Osteocyte (in vitro differentiated cells): Measurements from ENCODE around the gene NOP14. TPM values are rescaled to one million over a fixed set of nuclear protein-coding genes. Genes with fewer than 3 reads are reported as not detected.

Experiments
- DNase-seq: peaks from one replicate; pipeline ENCODE4 v3.0.0; 2021; ENCODE audit warnings: mixed read lengths; ENCODE audit not compliant: unreplicated experiment; ENCODE audit errors: extremely low spot score
- H3K27ac Mint-ChIP-seq: one replicate; pipeline ENCODE4 v1.8.0; 2021; ENCODE audit warnings: mild to moderate bottlenecking, mixed read lengths; ENCODE audit not compliant: unreplicated experiment
- H3K27me3 Mint-ChIP-seq: one replicate; pipeline ENCODE4 v1.8.0; 2021; ENCODE audit warnings: mixed read lengths; ENCODE audit not compliant: unreplicated experiment
- H3K36me3 Mint-ChIP-seq: one replicate; pipeline ENCODE4 v1.8.0; 2021; ENCODE audit warnings: mixed read lengths; ENCODE audit not compliant: unreplicated experiment
- H3K4me1 Mint-ChIP-seq: one replicate; pipeline ENCODE4 v1.8.0; 2021; ENCODE audit warnings: mixed read lengths; ENCODE audit not compliant: unreplicated experiment
- H3K4me3 Mint-ChIP-seq: one replicate; pipeline ENCODE4 v1.8.0; 2021; ENCODE audit warnings: mild to moderate bottlenecking, moderate library complexity, mixed read lengths; ENCODE audit not compliant: unreplicated experiment
- H3K9me3 Mint-ChIP-seq: one replicate; pipeline ENCODE4 v1.8.0; 2021; ENCODE audit warnings: mixed read lengths; ENCODE audit not compliant: unreplicated experiment
- total RNA-seq: library from RNA; stranded (reverse); gene quantifications from 2 replicates; pipeline ENCODE4 v1.2.1, GENCODE V29; 2021
- TF ChIP-seq, protein P1 (sequence below): fragments of 200-600 bp; sonication (generic); IDR thresholded peaks from 2 replicates; pipeline ENCODE4 v1.5.0; 2021; ENCODE audit warnings: antibody characterized with exemption, mild to moderate bottlenecking, moderate library complexity

NOP14 gene
- total RNA-seq, 1 donor from 2014 or later = 29.6 TPM

DNA sequence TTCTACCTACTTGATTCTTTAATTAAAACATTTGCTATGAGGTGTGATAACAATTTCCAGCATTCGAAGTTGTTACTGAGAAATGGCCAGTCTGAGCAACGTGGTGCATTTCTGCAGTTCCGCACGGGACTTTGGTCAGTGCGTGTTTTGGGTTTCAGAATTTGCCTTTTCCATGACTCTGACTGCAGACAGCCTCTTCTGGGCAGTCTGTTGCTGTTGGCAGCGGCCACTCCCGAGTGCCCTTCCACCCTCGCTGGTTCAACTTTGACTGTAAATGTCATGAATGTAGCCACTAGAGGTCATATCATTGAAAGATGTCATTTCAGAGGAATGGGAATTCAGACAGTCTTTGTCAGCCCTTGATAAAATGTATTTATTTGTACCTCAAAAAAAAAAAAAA, 53.6 kb downstream of the NOP14 start:
- Mint-ChIP-seq H3K27me3 (no peaks in the 10 kb centered on the region), H3K9me3 (no peaks in the 10 kb centered on the region), H3K27ac (no peak overlapping the region), H3K36me3 (peaks cover 50% of the 10 kb centered on the region), H3K4me1 (no peaks in the 10 kb centered on the region), H3K4me3 (no peak overlapping the region)
- TF ChIP-seq, protein P1, sequence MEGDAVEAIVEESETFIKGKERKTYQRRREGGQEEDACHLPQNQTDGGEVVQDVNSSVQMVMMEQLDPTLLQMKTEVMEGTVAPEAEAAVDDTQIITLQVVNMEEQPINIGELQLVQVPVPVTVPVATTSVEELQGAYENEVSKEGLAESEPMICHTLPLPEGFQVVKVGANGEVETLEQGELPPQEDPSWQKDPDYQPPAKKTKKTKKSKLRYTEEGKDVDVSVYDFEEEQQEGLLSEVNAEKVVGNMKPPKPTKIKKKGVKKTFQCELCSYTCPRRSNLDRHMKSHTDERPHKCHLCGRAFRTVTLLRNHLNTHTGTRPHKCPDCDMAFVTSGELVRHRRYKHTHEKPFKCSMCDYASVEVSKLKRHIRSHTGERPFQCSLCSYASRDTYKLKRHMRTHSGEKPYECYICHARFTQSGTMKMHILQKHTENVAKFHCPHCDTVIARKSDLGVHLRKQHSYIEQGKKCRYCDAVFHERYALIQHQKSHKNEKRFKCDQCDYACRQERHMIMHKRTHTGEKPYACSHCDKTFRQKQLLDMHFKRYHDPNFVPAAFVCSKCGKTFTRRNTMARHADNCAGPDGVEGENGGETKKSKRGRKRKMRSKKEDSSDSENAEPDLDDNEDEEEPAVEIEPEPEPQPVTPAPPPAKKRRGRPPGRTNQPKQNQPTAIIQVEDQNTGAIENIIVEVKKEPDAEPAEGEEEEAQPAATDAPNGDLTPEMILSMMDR = no peak
- DNase-seq = no peak

DNA sequence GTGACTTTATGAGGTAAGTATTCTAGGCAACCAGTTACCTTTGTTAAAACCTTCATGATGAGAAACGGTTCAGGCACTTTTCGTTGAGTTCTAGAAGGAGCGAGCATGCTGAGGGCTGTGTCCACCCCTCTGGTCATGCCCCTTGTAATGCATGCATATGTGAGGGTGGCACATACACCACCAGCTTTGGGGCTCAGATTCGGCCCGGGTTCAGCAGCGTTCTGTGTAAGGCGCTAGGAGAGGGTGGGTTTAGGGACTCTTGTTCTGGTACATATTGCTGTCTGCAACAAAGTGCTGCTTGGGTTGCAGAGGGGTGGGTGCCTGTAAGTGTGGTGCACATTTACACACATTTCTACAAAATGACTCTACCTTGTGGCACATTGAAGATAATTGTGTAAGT, 54.5 kb downstream of the NOP14 start:
- no peaks in the 10 kb centered on the region for H3K4me1 Mint-ChIP-seq
- H3K4me3 Mint-ChIP-seq = no peak overlapping the region
- no peaks in the 10 kb centered on the region for H3K27me3 Mint-ChIP-seq
- no peaks in the 10 kb centered on the region for H3K9me3 Mint-ChIP-seq
- no peak for DNase-seq
- TF ChIP-seq, protein P1 = no peak
- H3K36me3 Mint-ChIP-seq = peaks cover 52% of the 10 kb centered on the region
- no peak overlapping the region for H3K27ac Mint-ChIP-seq

DNA sequence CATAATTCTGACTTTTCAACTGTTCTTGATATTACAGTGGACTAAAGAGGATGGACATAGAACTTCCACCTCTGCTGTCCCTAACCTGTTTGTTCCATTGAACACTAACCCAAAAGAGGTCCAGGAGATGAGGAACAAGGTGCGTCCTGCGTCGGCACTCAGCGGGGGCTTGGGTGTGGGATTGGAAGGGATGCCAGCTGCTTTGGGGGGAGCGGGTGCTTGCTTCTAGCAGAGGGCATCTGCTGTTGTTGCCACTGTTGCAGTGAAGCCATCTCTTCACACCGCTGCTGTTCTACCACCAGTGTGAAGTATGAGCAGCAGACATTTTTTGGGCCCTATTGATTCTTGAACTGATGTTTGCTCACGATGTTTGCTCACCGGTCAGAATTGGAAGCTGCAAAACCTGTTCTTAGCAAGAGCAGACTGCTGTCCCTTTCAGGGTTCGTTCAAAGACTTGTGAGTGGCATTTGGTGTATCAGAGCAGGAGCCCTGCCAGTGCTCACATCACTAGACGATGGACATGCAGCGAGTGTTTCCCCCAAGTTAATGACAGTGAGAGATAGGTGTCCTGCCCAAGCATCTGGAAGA, 55.4 kb downstream of the NOP14 start:
- TF ChIP-seq, protein P1 = no peak
- no peak for DNase-seq
- Mint-ChIP-seq H3K4me3 (no peak overlapping the region), H3K27ac (no peak overlapping the region), H3K27me3 (no peaks in the 10 kb centered on the region), H3K4me1 (no peaks in the 10 kb centered on the region), H3K36me3 (peaks cover 54% of the 10 kb centered on the region), H3K9me3 (no peaks in the 10 kb centered on the region)

DNA sequence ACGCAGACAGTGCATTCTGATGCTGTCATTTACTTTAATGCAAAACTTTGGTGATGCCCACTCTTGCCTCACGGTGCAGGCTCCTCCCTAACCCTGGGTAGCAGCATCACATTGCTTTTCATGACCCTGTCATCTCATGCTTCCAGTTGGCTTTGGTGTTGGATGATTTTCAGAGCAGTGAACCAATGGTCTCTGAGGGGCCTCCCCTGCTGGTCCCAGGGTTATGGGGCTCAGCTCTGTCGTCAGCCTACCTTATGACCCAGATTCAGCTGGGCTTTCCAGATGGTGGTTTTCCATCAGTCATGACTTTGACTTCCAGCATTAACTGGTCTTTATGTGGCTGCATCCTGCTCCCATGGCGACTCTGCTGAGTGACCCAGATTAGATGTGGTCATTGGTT, 56.0 kb downstream of the NOP14 start:
- Mint-ChIP-seq H3K4me3 (no peak overlapping the region), H3K9me3 (no peaks in the 10 kb centered on the region), H3K27me3 (no peaks in the 10 kb centered on the region), H3K27ac (no peak overlapping the region), H3K36me3 (peaks cover 50% of the 10 kb centered on the region), H3K4me1 (no peaks in the 10 kb centered on the region)
- no peak for DNase-seq
- TF ChIP-seq, protein P1 = no peak

DNA sequence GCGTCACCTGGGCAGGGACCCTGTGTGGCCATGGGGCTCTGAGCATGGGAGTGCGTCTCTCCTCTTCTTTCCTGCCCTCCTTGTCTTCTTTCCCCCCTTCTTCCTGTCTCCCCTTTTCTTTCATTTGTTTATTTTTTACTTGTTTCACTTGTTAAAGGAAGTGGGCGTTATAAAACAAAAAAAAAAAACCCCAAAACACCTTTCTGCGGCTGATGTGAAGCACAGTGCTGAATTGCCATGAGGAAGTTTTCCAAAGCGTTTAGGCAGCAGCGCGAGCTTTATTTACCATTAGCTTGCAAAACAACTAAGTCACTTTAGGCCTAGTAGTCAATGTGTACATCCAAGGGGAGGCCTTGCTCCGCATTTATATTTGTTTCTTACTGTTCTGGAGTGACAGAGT, 57.0 kb downstream of the NOP14 start:
- no peak for DNase-seq
- Mint-ChIP-seq H3K9me3 (no peaks in the 10 kb centered on the region), H3K4me1 (no peaks in the 10 kb centered on the region), H3K27ac (no peak overlapping the region), H3K36me3 (peaks cover 56% of the 10 kb centered on the region), H3K27me3 (no peaks in the 10 kb centered on the region), H3K4me3 (no peak overlapping the region)
- TF ChIP-seq, protein P1 = no peak
